Stimulated activated naive B cell treated with anti-CD40 and anti-IgM and Interleukin-4, amounts not matched to agents 10 μg/mL and 1 μg/mL and 100 μg/mL, for 72 hours (primary cell): ENCODE results near the gene NLRP8.
A peak's percentile ranks its signal among the peaks of the same experiment; 100 is the strongest.
"Not testable (repeated sequence)": the region's sequence is repeated elsewhere in the genome, so short reads cannot be mapped to it uniquely, and the experiment has no call there.

ENCODE experiments used
- ATAC-seq, 2 donors: fragments of 150-1000 bp; cut with Tn5 transposase; replicated peaks; 2 replicates each; pipeline ENCODE4 v1.10.0; 2021; ENCODE audit warnings: moderate library complexity in 1 of 2
- DNase-seq: peaks from one replicate; pipeline ENCODE4 v3.0.0; 2021
- H3K27ac Mint-ChIP-seq: one replicate; pipeline ENCODE4 v1.8.0; 2022; ENCODE audit warnings: mild to moderate bottlenecking, mixed read lengths
- H3K27me3 Mint-ChIP-seq, 2 donors: one replicate each; pipeline ENCODE4 v1.8.0; 2022; ENCODE audit warnings: mixed read lengths in 2 of 2
- H3K36me3 Mint-ChIP-seq, 2 donors: one replicate each; pipeline ENCODE4 v1.8.0; 2022; ENCODE audit warnings: mixed read lengths in 2 of 2, mild to moderate bottlenecking in 1 of 2
- H3K4me1 Mint-ChIP-seq, 2 donors: one replicate each; pipeline ENCODE4 v1.8.0; 2022; ENCODE audit warnings: mixed read lengths in 2 of 2, mild to moderate bottlenecking in 1 of 2
- H3K4me3 Mint-ChIP-seq, 2 donors: one replicate each; pipeline ENCODE4 v1.8.0; 2022; ENCODE audit warnings: mild to moderate bottlenecking in 2 of 2, mixed read lengths in 2 of 2, moderate library complexity in 1 of 2
- H3K9me3 Mint-ChIP-seq, 2 donors: one replicate each; pipeline ENCODE4 v1.8.0; 2022; ENCODE audit warnings: mixed read lengths in 2 of 2, mild to moderate bottlenecking in 1 of 2

The NLRP8 gene

GRCh38 chr19:55947532-55947931, at the start of gene NLRP8:
Gene NLRP8, plus strand, starts transcription at chr19:55947832.
- Mint-ChIP-seq H3K4me1 (peaks cover 0 to 3% of the 10 kb centered on the region in 2 donors), H3K4me3 (no peak within 1 kb of the TSS), H3K36me3 (peaks cover 0 to 2% of the 10 kb centered on the region in 2 donors), H3K27me3 (peaks cover 0 to 7% of the 10 kb centered on the region in 2 donors), H3K27ac (no peak within 1 kb of the TSS), H3K9me3 (peaks cover 9 to 12% of the 10 kb centered on the region in 2 donors)
- ATAC-seq (no peak), DNase-seq (no peak)

GRCh38 chr19:55898911-55899310, 48.7 kb upstream of the NLRP8 start:
- Mint-ChIP-seq H3K36me3 (no peaks in the 10 kb centered on the region), H3K4me3 (no peak overlapping the region), H3K4me1 (no peaks in the 10 kb centered on the region), H3K27ac (no peak overlapping the region), H3K27me3 (peaks cover 4 to 6% of the 10 kb centered on the region in 2 donors), H3K9me3 (peaks cover 0 to 7% of the 10 kb centered on the region in 2 donors)
- DNase-seq = no peak
- no peak for ATAC-seq

- H3K36me3 Mint-ChIP-seq = no peaks in the 10 kb centered on the region
- peaks cover 0 to 5% of the 10 kb centered on the region in 2 donors for H3K9me3 Mint-ChIP-seq
- peaks cover 0 to 4% of the 10 kb centered on the region in 2 donors for H3K27me3 Mint-ChIP-seq
- H3K27ac Mint-ChIP-seq = no peak overlapping the region
- no peaks in the 10 kb centered on the region for H3K4me1 Mint-ChIP-seq
- no peak overlapping the region for H3K4me3 Mint-ChIP-seq
- no peak for ATAC-seq
- no peak for DNase-seq
These were observed 46.1 kb upstream of the NLRP8 start for GRCh38 chr19:55901369-55902079.

- H3K4me1 Mint-ChIP-seq = no peaks in the 10 kb centered on the region
- H3K4me3 Mint-ChIP-seq = no peak overlapping the region
- no peaks in the 10 kb centered on the region for H3K36me3 Mint-ChIP-seq
- no peak overlapping the region for H3K27ac Mint-ChIP-seq
- peaks cover 0 to 5% of the 10 kb centered on the region in 2 donors for H3K9me3 Mint-ChIP-seq
- no peak for DNase-seq
- peaks cover 0 to 4% of the 10 kb centered on the region in 2 donors for H3K27me3 Mint-ChIP-seq
- no peak for ATAC-seq
These were observed 45.4 kb upstream of the NLRP8 start for GRCh38 chr19:55902080-55902751.

- no peak for DNase-seq
- H3K9me3 Mint-ChIP-seq = peaks cover 0 to 3% of the 10 kb centered on the region in 2 donors
- ATAC-seq = no peak
- H3K36me3 Mint-ChIP-seq = no peaks in the 10 kb centered on the region
- H3K27me3 Mint-ChIP-seq = peaks cover 8 to 10% of the 10 kb centered on the region in 2 donors
- H3K4me3 Mint-ChIP-seq = no peak overlapping the region
- no peaks in the 10 kb centered on the region for H3K4me1 Mint-ChIP-seq
- no peak overlapping the region for H3K27ac Mint-ChIP-seq
These were observed 40.3 kb upstream of the NLRP8 start for GRCh38 chr19:55907286-55907685.

GRCh38 chr19:55907746-55908145, 39.9 kb upstream of the NLRP8 start:
- peaks cover 8 to 10% of the 10 kb centered on the region in 2 donors for H3K27me3 Mint-ChIP-seq
- no peak overlapping the region for H3K4me3 Mint-ChIP-seq
- H3K27ac Mint-ChIP-seq = no peak overlapping the region
- ATAC-seq = no peak
- no peaks in the 10 kb centered on the region for H3K4me1 Mint-ChIP-seq
- no peaks in the 10 kb centered on the region for H3K36me3 Mint-ChIP-seq
- no peak for DNase-seq
- H3K9me3 Mint-ChIP-seq = peaks cover 0 to 3% of the 10 kb centered on the region in 2 donors

- DNase-seq = no peak
- Mint-ChIP-seq H3K4me1 (no peaks in the 10 kb centered on the region), H3K4me3 (no peak overlapping the region), H3K27ac (no peak overlapping the region), H3K27me3 (peaks cover 5 to 12% of the 10 kb centered on the region in 2 donors), H3K9me3 (peaks cover 2 to 4% of the 10 kb centered on the region in 2 donors), H3K36me3 (peaks cover 0 to 2% of the 10 kb centered on the region in 2 donors)
- no peak for ATAC-seq
These were observed 37.8 kb upstream of the NLRP8 start for GRCh38 chr19:55909801-55910200.

GRCh38 chr19:55912916-55913315, 34.7 kb upstream of the NLRP8 start:
- peaks cover 11 to 18% of the 10 kb centered on the region in 2 donors for H3K9me3 Mint-ChIP-seq
- ATAC-seq = no peak
- H3K36me3 Mint-ChIP-seq = peaks cover 0 to 3% of the 10 kb centered on the region in 2 donors
- H3K4me1 Mint-ChIP-seq = no peaks in the 10 kb centered on the region
- no peak for DNase-seq
- peaks cover 7 to 20% of the 10 kb centered on the region in 2 donors for H3K27me3 Mint-ChIP-seq
- H3K4me3 Mint-ChIP-seq = no peak overlapping the region
- H3K27ac Mint-ChIP-seq = no peak overlapping the region

GRCh38 chr19:55913643-55914268, 33.9 kb upstream of the NLRP8 start:
- Mint-ChIP-seq H3K27me3 (peaks cover 8 to 20% of the 10 kb centered on the region in 2 donors), H3K36me3 (peaks cover 0 to 3% of the 10 kb centered on the region in 2 donors), H3K4me1 (no peaks in the 10 kb centered on the region), H3K9me3 (peaks cover 12 to 26% of the 10 kb centered on the region in 2 donors), H3K4me3 (no peak overlapping the region), H3K27ac (no peak overlapping the region)
- no peak for DNase-seq
- peak; percentile 25 to 29 for ATAC-seq

GRCh38 chr19:55923556-55923955, 24.1 kb upstream of the NLRP8 start:
- Mint-ChIP-seq H3K9me3 (peaks cover 22 to 28% of the 10 kb centered on the region in 2 donors), H3K4me3 (no peak overlapping the region), H3K4me1 (no peaks in the 10 kb centered on the region), H3K36me3 (peaks cover 0 to 3% of the 10 kb centered on the region in 2 donors), H3K27ac (no peak overlapping the region), H3K27me3 (peaks cover 0 to 9% of the 10 kb centered on the region in 2 donors)
- DNase-seq = no peak
- no peak for ATAC-seq

GRCh38 chr19:55927991-55928390, 19.6 kb upstream of the NLRP8 start:
- no peak for ATAC-seq
- Mint-ChIP-seq H3K27me3 (peaks cover 3 to 5% of the 10 kb centered on the region in 2 donors), H3K27ac (no peak overlapping the region), H3K4me1 (no peaks in the 10 kb centered on the region), H3K36me3 (peaks cover 0 to 3% of the 10 kb centered on the region in 2 donors), H3K4me3 (no peak overlapping the region), H3K9me3 (peaks cover 9 to 10% of the 10 kb centered on the region in 2 donors)
- DNase-seq = no peak

- H3K4me3 Mint-ChIP-seq, H3K27ac Mint-ChIP-seq, H3K36me3 Mint-ChIP-seq, H3K4me1 Mint-ChIP-seq, DNase-seq, H3K27me3 Mint-ChIP-seq, H3K9me3 Mint-ChIP-seq, ATAC-seq: not testable (repeated sequence)
These were observed 18.4 kb upstream of the NLRP8 start for GRCh38 chr19:55929258-55929657.

- DNase-seq (no peak), ATAC-seq (peak; percentile 29 to 71)
- H3K9me3 Mint-ChIP-seq = peaks cover 0 to 6% of the 10 kb centered on the region in 2 donors
- no peak overlapping the region for H3K4me3 Mint-ChIP-seq
- H3K36me3 Mint-ChIP-seq = no peaks in the 10 kb centered on the region
- peaks cover 4 to 10% of the 10 kb centered on the region in 2 donors for H3K27me3 Mint-ChIP-seq
- no peak overlapping the region for H3K27ac Mint-ChIP-seq
- H3K4me1 Mint-ChIP-seq = no peaks in the 10 kb centered on the region
These were observed 16.6 kb upstream of the NLRP8 start for GRCh38 chr19:55930996-55931515.

GRCh38 chr19:55931936-55932386, 15.7 kb upstream of the NLRP8 start, which contains the start of gene NLRP13:
Gene NLRP13, minus strand, starts transcription at chr19:55932336. Its CDS starts 25 bp downstream, at chr19:55932311.
- Mint-ChIP-seq H3K9me3 (peaks cover 0 to 6% of the 10 kb centered on the region in 2 donors), H3K4me3 (no peak within 1 kb of the TSS), H3K27me3 (peaks cover 4 to 10% of the 10 kb centered on the region in 2 donors), H3K36me3 (no peaks in the 10 kb centered on the region), H3K4me1 (no peaks in the 10 kb centered on the region), H3K27ac (no peak within 1 kb of the TSS)
- ATAC-seq = no peak
- no peak for DNase-seq
